Fibroblast of skin of left quadriceps (primary cell): Measurements from ENCODE around the gene NXF1.
A peak's percentile ranks its signal among the peaks of the same experiment; 100 is the strongest.
"Not testable (repeated sequence)": the region's sequence is repeated elsewhere in the genome, so short reads cannot be mapped to it uniquely, and the experiment has no call there.

Source experiments
- DNase-seq, 2 experiments: peaks; one replicate each; pipeline ENCODE4 v3.0.0-alpha.2; 2013; ENCODE audit warnings: low read depth in 2 of 2

The NXF1 gene

DNA sequence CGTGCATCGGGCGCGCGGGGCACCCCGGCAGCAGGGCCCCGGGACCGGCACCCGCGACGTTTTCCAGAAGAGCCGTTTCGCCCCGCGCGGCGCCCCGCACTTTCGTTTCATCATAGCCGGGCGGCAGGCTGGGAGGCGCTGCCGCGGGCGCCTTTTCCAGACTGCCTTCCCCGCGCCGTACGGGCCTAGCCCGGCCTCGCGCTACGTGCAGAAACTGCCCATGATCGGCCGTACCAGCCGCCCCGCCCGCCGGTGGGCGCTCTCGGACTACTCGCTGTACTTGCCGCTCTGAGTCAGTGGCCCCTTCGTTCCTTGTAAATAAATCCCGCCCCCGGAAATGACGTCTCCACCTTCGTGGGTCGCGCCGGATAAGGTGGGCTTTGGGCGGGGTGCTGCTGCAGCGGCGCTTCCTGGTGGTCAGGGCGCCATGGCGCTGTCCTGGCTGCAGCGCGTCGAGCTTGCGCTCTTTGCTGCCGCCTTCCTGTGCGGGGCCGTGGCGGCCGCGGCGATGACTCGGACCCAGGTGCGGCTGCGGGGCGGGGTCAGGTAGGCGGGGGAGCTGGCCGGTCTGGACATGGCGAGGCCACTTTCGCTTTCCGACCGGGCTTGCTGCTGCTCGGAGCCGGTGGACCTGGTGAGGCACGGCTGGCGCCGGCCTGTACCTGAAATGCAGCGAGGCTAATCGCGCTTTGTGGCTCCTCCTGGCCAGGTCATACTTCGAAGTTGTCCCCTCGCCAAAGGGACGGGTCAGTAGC, 18.1 kb downstream of the NXF1 start, which contains the start of gene TMEM179B:
TMEM179B (plus strand) TSS at position 398 of the 755 bp plus-strand sequence; CDS start at position 428, 30 bp downstream.
- peak; percentile 93 for DNase-seq

DNA sequence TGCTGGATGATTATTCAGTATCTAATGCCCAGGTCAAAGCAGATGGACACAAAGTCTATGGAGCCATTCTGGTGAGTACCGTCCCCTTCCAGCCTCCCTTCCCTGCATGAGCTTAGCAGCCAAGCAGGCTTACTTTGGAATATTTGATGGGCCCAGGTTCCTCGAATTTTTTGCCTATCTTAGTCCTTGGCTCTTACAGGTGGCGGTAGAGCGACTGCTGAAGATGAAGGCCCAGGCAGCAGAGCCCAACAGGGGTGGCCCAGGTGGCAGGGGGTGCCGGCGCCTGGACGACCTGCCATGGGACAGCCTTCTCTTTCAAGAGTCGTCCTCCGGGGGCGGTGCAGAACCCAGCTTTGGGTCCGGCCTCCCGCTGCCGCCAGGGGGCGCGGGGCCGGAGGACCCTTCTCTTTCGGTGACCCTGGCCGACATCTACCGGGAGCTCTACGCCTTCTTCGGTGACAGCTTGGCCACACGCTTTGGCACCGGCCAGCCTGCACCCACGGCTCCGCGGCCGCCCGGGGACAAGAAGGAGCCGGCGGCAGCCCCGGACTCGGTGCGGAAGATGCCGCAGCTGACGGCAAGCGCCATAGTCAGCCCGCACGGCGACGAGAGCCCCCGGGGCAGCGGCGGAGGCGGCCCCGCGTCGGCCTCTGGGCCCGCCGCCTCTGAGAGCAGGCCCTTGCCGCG, 18.8 kb downstream of the NXF1 start:
- peak in 1 of 2 experiments; percentile 44 for DNase-seq

DNA sequence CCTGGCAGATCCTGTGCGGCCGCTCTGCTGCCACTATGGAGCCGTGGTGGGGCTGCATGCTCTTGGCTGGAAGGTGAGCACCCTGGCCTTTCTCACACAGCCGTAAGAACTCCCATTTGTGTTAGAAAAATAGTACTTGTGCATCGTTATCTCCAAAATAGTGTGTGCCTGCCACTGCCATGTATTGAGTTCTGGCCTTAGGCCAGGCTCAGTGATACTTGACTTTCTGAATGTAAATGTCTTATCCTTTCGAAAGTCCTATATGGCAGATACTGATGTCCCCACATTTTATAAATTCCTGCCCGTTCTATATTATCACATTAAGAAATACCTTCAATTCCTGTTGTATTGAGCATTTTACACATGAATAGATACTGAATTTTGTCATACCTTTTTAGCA, 22.5 kb downstream of the NXF1 start:
- no peak for DNase-seq

DNA sequence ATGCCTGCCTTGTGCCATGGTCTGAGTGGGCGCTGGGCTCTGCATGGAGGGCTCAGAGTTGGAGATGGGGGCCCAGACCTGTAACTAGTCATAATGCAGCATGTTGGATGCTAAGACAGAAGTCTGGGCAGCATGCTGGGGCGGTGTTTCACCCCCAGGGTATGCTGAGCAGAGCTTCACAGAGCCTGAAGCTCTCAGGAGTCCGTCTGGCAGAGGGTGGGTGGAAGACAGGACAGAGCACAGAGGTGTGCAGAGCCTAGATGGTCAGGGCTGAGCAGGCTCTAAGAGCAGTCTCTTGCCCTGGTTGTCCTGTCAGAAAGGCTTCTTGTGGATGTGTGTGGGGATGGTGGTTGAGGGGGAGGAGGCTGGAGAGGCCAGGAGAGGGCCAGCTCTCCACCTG, 26.8 kb downstream of the NXF1 start:
- DNase-seq = no peak

DNA sequence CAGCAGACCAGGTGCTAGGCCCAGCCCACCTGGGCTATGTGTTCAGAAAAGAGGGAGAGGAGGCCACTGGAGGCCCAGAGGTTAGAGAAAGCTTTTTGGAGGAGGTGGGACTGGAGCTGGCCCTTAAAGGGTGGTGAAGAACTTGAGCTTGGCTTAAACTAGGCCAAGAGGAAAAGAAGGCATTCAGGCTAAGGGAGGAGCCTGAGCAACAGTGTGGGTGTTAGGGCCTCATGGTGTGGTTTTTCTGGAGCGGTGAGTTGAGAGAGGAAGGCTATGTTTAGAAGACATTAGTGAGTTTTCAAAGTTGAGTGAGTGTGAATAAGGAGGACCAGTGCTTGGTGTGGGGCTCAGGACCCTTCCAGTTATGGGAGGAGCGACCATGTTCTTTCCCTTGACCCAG, 27.9 kb downstream of the NXF1 start:
- no peak for DNase-seq

DNA sequence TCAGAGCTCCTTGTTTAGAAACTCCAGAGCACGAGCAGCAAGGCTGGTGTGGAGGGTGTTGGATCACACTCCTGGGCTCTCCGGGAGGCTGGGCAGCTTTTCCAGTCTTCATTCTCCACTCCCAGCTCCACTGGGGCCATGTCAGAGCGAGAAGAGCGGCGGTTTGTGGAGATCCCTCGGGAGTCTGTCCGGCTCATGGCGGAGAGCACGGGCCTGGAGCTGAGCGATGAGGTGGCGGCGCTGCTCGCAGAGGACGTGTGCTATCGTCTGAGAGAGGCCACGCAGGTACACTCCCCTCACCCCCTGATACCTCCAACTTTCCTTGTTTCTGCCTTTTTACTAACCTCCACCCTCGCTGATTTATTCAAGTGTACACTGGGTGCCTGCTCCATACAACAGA, 29.6 kb downstream of the NXF1 start:
- DNase-seq = no peak

DNA sequence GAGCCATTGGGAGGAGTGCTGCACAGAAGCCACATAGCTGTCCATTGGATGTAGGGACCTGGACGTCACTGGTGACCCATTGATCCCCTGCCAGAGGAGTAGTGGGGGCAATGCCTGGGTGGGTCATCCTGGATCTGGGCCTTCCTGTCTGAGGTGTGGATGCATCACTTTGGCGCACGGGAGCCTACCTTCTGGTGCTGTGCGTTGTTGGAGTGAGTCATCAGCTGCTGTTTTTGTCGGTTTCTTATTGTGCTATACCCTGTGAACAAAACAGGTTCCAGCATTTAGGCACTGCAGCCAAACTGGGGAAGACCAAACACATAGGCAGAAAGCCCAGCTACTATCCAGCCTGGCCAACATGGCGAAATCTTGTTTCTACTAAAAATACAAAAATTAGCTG, 30.8 kb downstream of the NXF1 start:
- no peak for DNase-seq

DNA sequence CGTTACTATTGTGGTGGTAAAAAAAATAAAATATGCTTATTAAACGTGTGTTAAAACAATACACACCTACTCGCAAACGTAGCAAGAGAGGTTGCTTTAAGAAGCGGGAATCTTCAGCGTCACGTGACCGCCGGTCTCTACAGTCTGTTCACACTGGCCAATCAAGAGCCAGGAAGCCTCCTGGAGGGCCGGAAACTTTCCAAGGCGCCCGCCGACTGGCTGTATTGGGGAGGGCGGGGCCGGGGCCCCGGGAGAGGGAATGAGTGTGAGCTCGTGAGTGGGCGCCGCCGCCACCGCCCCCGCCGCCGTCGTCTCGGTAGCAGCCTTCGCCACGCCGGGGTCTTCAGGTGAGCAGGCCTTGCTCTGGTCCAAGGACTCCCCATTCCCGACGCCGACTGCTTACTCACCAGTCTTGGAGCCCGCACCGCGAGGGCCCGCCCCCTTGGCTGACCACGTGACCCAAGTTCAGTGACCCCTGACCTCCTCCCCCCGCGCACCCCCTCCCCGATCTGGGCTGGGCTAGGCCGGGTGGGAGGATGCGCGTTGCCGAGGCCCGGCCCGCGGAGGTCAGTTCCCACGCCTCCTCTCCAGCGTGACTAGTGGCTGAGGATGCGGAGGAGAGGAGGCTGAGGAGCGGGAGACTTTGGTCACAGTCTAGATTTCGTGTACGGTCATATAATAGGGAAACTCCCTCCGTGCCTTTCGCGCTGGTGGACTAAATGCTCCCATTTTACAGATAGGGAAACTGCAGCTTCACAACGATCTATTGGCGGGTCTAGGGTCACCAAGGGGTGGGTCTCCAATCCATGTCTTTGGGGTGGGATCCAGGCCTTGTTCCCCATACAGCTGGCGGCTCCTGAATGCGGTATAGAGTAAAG, 33.9 kb downstream of the NXF1 start, which contains the start of gene TAF6L:
TAF6L (plus strand) TSS at position 253 of the 878 bp plus-strand sequence. CDS start 4,388 bp downstream, outside the sequence.
- peak; percentile 92 to 93 for DNase-seq

DNA sequence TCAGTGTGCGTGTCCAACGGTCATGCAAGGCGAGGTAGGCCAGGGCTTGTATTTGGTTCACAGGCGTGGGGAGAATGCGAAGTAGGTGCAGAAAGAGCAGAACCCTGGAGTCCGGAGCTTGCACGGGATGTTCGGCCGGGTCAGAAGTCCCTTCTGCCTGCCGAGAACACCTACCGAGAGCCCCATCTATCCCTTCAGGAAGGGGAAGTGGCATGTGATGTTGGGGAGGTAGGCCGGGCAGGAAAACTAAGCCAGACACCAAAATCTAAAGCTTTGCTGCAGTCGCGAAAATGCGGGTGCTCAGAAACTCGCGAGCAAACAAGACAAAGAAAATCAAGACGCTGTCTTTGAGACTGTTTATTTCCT, 34.5 kb downstream of the NXF1 start:
- no peak for DNase-seq

DNA sequence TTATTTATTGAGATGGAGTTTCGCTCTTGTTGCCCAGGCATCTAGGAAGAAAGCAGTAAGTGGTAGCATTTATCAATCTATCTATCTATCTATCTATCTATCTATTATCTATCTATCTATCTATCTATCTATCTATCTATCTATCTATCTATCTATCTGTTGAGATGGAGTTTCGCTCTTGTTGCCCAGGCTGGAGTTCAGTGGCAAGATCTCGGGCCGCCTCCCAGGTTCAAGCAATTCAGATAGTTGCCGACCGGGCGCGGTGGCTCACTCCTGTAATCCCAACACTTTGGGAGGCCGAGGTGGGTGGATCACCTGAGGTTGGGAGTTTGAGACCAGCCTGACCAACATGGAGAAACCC, 44.4 kb downstream of the NXF1 start:
- DNase-seq = not testable (repeated sequence)

DNA sequence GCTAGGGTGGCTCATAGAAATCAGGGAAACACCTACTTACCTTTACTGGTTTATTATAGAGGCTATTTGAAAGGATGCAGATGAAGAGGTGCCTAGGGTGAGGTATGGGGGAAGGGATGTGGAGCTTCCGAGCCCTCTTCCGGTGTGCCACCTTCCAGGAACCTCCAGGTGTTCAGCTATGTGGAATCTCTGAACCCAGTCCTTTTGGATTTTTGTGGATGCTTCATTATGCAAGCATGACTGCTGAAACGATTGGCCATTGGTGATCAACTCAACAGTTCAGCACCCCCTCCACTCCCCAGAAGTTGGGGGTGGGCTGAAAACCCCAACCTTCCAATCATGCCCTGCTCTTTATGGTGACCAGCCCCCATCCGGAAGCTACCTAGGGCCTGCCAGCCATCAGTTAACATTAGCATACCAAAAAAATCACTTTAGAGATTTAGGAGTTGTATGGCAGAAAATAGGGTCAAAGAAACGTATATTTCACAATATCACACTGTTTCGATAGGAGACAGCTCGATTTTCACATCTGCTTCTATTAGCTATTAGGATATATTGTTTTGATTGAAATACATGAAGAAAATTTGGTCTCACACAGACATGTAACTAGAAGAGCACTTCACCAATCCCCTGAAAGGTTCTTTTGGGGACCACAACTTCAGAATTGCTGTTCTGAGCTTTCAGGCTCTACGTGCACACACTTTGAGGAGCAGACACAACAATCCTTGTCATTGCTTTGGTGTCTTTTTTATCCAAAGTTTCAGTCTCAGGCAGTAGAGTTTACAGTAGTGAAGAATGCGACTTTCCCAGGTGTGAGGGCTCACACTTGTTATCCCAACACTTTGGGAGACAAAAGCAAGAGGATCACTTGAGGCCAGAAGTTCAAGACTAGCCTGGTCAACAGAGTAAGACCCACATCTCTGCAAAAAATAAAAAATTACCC, 47.1 kb downstream of the NXF1 start:
- DNase-seq = no peak

DNA sequence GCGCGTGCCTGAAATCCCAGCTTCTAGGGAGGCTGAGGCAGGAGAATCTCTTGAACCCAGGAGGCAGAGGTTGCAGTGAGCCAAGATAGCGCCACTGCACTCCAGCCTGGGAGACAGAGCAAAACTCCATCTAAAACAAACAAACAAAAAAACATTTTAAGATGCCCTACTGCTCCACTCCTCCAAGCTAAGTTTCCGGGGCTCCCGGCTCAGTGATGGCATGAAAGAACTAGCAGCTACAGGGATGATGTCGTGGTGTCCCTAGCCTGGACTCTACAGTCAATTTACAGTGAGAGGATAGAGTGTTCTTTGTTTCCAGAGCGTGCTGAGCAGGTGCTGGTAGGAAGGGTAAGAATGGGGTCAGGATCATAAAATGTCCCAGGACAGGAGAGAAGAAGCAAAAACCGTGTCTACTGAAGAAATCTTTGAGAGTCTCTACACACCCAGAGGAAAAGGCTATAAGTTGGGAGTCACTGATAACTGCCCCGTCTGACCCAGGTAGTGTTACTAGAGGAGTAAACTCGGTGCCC, 50.1 kb downstream of the NXF1 start:
- no peak for DNase-seq

DNA sequence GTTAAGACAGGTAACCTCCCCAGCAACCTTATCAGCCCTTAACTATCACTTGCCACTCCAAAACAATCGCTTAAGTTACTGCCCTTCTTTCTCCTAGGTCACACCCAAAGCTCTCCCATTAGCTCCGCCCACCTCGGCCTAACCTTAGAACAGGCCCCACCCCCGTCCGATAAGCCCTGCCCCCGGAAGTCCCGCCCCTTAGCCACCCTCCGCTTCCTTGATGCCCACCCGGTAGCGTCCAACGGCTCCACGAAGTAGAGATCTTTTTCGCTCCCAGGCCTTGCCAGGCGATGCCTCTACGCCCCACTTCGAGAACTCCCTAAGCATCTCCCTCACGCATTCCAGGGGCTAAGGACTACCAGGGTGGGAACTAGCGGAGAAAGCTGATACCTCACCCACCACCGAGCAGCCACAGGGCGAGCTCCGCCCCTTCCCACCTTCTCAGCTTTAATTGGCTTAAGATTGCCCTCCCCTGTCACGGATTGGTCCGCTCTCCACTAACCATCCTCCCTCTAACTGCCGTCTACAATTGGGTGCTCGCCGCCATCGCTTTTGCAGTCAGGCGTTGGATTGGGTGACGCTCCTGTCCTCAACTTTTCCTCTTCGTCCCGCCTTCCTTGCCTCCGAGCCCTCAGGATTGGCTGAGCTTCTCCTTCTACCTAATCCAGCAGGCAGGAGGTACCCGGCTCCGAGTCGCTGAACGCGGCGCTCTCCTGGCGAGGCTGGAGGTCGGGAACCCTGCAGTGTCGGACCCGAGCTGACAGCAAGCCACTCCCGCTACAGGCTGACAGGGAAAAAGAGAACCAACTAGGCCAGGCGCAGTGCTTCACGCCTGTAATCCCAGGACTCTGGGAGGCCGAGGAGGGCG, 51.3 kb downstream of the NXF1 start, which contains the start of gene ZBTB3:
ZBTB3 (minus strand) TSS at position 425 of the 868 bp plus-strand sequence. CDS start 496 bp downstream, outside the sequence.
- DNase-seq = peak; percentile 98

DNA sequence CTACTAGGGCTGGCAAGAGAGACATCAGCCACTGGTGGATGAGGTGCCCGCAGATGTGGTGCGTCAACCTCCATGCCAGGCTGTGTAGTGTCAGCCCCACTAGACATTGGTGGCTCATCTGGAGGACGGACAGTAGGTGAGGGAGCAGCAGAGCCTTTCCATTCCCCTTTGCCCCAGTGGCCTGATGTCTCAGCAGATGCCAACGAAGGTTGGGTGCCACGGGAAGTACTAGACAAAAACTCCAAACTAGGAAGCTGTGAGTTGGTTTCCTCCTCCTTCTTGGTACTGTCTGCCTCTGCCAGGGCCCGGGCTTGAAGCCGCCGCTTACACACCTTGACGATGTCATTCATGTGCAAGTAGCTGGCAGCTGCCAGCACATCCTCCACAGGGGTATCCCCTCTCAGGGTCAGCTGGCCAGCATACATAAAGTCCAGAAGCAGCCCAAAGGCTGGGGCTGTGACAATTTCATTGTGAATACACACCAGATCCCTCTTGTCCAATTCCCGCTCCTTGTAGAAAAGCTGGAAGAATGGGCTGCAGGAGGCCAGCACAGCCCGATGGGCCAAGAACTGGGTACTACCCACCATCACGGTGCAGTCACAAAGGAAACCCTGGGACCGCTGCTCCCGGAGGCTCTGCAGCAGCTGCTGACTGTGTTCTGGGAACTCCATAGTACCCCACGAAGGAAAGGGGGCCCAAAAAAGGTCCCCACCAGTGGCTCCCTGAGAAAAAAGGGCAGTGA, 52.1 kb downstream of the NXF1 start:
- no peak for DNase-seq

DNA sequence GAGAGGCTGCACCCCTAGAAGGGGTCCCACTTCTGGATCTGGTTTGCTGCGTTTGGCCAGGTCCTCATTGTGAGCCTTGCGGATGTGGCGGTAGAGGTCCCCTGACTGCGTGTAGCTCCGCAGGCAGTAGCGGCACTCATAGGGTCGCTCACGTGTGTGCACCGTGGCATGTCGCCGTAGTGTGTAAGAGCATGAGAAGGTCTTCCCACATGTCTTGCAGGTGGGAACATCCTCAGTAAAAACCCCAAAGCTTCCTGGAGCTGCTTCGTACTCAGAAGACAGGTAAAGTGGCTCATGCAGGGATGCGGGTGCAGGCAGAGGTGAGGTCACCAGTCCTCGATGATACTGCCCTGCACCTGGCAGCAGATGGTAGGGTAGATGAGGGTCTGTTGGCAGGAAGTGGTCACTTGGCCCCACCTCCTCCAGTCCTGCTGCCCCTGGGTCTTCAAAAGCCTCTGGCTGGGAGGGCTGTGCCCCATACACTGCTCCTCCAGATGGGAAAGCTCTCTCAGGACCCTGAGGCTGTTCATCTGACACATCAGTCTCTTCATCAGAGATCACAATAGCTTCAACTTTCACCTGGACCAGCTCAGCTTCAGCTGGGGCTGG, 53.0 kb downstream of the NXF1 start:
- no peak for DNase-seq

DNA sequence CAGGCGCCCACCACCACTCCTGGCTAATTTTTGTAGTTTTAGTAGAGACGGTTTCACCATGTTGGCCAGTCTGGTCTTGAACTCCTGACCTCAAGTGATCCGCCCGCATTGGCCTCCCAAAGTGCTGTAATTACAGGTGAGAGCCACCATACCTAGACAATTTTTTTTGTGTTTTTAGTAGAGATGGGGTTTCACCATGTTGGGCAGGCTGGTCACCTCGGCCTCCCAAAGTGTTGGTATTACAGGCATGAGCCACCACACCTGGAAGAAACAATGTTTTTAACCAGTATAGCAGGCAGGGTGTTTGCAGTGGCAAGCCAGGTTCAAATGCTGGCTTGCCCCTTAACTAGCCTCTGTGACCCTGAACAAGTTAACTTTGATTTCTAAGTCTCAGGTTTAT, 55.3 kb downstream of the NXF1 start:
- not testable (repeated sequence) for DNase-seq

DNA sequence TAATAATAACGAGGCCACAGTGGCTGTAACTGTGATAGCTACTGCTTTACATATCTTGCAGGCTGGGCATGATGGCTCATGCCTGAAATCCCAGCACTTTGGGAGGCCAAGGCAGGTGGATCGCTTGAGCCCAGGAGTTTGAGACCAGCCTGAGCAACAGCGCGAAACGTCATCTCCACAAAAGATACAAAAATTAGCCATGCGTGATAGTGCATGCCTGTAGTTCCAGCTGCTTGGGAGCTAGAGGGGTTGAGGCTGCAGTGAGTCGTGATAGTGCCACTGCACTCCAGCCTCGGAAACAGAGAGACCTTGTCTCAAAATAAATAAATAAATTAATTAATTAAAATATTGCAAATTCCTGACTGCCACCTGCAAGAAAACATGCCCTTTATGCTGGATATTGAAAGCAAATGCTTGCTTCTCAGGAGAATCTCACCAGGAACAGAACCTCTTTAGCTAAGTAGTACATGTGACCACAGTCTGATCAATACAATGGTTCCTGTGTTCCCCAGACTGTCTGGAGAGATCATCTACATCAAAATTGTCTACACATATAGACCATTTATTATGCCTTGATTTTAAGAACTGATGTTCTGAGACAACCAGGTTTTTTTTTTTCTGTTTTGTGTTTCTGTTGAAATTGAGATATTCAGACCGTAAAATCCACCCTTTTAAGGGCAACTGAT, 57.6 kb downstream of the NXF1 start:
- no peak for DNase-seq
